ENCODE data around the gene LANCL2.

Gene LANCL2

DNA sequence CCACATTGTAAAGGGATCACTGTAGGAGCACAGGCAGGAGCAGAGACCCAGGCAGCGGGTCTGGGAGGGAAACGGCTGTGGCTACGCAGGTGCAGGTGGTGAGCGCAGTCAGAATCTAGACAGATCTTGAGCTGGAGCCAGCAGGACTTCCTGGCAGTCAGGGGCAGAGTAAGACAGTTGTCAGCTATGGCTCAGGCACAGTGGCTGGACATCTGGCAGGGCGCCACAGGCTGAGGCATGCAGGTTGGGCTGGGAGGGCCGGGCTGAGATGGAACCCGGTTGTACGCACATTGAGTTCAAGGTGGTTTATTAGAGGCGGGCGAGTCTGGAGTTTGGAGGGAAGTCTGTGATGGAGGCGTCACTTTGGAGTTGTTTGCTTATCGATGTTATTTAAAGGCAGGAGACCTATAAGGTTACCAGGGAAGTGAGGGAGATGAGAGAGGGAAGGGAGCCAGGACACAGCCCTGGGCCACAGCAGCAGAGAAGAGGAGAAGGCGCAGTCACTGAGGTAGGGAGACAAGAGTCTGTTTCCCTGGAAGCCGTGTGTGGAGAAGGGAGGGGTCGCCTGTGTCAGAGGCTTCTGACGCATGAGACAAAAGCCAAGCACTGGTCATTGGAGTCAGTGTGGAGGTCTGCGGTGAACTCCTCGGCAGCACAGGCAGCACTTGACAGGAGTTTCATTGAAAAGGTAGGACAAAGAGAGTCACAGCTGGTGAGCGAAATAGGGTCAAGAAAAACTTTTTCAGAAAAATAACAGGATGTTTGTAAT lies 73.8 kb downstream of the LANCL2 start:
- DNase-seq: no peak
- Mint-ChIP-seq H3K9me3 (no peaks in the 10 kb centered on the region), H3K27me3 (no peaks in the 10 kb centered on the region), H3K4me1 (ENCODE audit: low read depth in 2 of 2) (peaks cover 6 to 19% of the 10 kb centered on the region in 2 donors), H3K36me3 (ENCODE audit: insufficient read depth) (peaks cover 10% of the 10 kb centered on the region), H3K27ac (peak overlapping the region; percentile 23 to 50), H3K4me3 (no peak overlapping the region)
- ATAC-seq (replicated peaks): no peak

DNA sequence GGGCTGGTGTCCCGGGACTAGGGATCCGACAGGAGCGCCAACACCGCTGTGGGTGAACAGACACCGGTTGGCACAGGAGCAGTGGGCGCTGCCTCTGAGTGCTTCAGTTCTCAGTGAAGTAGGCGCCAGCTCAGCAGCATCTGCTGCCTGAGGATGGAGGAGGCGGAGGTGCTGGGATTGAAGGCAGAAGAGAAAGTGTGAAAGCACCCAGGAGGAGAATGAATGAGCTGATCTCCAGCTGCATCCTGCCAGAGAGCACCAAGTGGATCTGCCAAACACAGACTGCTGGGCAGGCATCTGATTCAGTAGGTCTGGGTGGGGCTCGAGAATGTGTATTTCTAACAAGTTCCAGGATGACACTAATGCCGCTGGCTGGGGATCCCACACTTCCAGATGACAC lies 74.5 kb downstream of the LANCL2 start:
- DNase-seq: no peak
- Mint-ChIP-seq H3K9me3 (no peaks in the 10 kb centered on the region), H3K27ac (peak overlapping the region in 1 of 2 donors; percentile 18), H3K36me3 (ENCODE audit: insufficient read depth) (peaks cover 10% of the 10 kb centered on the region), H3K27me3 (no peaks in the 10 kb centered on the region), H3K4me1 (ENCODE audit: low read depth in 2 of 2) (peaks cover 6 to 19% of the 10 kb centered on the region in 2 donors), H3K4me3 (no peak overlapping the region)
- no peak for ATAC-seq (replicated peaks)

DNA sequence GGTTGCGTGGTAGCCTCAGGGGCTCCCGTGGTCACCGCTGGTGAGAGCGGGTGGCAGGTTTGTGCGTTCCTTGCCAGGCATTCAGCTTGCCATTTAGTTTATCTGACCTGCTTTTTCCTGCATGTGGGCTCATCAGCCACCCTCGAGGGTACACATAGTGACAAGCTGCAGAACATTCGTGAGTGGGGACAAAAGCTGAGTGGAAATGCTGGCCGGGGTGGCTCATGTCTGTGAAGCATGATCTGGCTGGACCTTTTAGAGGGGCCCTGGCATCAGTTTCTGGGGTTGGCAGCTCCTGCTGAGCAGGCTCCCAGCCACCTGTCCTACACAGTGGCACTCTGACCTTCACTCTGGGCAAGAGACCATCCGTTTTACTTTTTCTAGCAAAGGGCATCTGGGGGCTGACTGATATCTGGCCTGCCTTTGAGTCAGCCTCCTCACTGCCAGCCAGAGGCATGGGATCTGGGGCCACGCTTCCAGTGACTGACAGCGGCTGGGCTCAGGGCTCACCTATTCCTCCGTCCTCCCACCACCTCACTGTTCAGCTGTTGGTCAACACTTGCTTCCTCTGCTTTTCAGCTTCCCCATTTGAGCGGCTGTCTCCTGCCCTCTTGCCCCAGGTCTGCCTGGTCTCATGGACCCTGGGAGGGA lies 75.0 kb downstream of the LANCL2 start:
- Mint-ChIP-seq H3K4me3 (no peak overlapping the region), H3K27me3 (no peaks in the 10 kb centered on the region), H3K4me1 (ENCODE audit: low read depth in 2 of 2) (peaks cover 10 to 15% of the 10 kb centered on the region in 2 donors), H3K36me3 (ENCODE audit: insufficient read depth) (peaks cover 7% of the 10 kb centered on the region), H3K27ac (peak overlapping the region in 1 of 2 donors; percentile 18), H3K9me3 (no peaks in the 10 kb centered on the region)
- no peak for DNase-seq
- no peak for ATAC-seq (replicated peaks)

DNA sequence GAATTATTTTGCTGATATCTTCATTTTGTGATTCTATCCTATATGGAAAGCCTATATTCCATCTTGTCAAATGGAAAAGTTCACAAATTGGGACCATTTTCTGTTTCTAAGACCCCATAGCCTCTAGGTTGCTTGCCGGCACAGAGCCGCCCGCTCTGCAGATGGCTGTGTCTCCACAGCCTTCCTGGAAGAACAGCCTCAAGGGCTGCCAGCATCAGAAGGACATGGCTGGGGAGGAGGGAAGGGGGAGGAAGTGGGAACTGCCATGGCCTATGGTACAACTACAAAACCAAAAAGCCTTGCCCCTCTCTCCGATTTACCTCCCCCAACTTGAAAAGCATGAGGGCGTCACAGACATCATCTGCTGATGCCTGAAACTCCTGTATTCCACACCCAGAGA lies 75.9 kb downstream of the LANCL2 start:
- ATAC-seq (replicated peaks): no peak
- H3K9me3 Mint-ChIP-seq: no peaks in the 10 kb centered on the region
- no peak overlapping the region for H3K4me3 Mint-ChIP-seq
- peaks cover 2% of the 10 kb centered on the region for H3K36me3 Mint-ChIP-seq (ENCODE audit: insufficient read depth)
- H3K27me3 Mint-ChIP-seq: no peaks in the 10 kb centered on the region
- H3K27ac Mint-ChIP-seq: peak overlapping the region in 1 of 2 donors; percentile 18
- DNase-seq: no peak
- H3K4me1 Mint-ChIP-seq (ENCODE audit: low read depth in 2 of 2): peaks cover 13 to 14% of the 10 kb centered on the region in 2 donors

DNA sequence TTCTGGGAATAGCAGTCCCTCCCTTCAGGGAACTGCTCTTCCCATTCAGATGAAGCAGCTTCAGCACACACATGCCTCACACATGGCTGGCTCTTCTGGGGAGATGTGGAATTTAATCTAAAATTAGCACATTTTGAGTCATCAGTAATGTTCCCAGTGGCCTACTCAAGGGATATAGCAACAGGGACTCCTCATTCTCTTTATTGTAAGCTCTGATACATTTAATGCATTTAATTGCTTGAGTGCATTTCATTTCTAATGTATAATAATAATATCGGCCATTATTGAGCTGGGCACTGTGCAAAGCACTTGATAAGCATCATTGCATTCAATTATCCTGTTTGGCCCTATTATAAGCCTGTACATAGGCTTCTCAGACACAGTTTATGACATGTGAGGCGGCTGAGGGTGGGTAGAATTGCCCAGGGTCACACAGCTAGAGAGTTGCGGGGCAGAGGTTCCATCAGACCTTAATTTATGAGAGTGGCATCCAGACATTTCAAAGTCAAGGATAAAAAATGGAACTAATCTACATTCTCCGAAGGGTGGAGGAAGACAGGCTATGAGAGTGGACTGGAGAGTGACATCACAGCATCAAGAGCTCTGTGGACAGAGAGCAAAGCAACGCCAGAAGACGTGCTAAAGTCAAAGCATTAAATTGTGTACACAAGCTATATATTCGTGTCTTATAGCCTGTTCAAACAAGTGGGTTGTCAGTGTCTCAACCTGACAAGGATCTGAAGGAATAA lies 76.8 kb downstream of the LANCL2 start:
- DNase-seq (no peak), ATAC-seq (replicated peaks) (no peak)
- H3K27ac Mint-ChIP-seq: no peak overlapping the region
- no peaks in the 10 kb centered on the region for H3K9me3 Mint-ChIP-seq
- H3K4me1 Mint-ChIP-seq (ENCODE audit: low read depth in 2 of 2): peaks cover 14% of the 10 kb centered on the region in 2 donors
- no peaks in the 10 kb centered on the region for H3K36me3 Mint-ChIP-seq (ENCODE audit: insufficient read depth)
- no peak overlapping the region for H3K4me3 Mint-ChIP-seq
- no peaks in the 10 kb centered on the region for H3K27me3 Mint-ChIP-seq

DNA sequence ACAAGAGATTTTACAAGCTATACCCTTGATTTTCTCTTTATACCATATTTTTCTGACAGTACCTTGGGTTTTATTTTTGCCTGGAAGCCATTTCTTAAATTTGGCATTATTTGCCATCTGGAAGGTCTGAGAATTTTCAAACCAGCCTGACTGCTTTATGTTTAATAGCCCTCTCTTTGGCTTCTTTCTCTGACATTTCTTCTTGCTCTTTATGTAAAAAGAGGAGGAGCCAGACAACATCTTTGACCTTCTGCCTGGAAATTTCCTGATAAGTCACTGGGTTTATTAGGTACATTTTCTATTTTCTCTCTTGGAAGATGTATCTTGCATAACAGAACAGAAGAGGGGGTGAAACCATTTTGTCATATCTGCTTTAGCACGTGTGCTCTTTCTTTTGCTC lies 79.6 kb downstream of the LANCL2 start:
- no peak for ATAC-seq (replicated peaks)
- Mint-ChIP-seq H3K27me3 (no peaks in the 10 kb centered on the region), H3K4me3 (no peak overlapping the region), H3K36me3 (ENCODE audit: insufficient read depth) (no peaks in the 10 kb centered on the region), H3K4me1 (ENCODE audit: low read depth in 2 of 2) (peaks cover 3 to 8% of the 10 kb centered on the region in 2 donors), H3K9me3 (no peaks in the 10 kb centered on the region), H3K27ac (no peak overlapping the region)
- no peak for DNase-seq

DNA sequence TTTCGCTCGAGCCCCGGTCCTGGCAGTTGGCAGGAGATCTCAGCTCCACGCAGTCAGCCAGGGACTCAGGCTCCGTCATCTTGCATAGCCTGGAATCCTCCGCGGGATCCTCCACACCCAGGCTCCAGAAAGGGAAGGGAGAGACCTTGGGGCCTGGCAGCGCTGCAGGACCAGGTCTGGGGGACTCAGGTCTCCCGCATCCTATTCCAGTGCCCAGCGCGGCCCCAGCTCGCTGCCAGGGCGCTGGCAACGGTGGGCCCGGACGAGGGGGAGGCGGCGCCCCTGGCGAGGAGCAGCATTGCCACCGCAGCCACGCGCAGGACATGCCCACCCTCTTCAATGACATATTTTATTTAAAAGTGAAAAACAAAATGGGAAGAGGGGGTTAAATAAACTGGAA lies 83.4 kb downstream of the LANCL2 start:
- Mint-ChIP-seq H3K36me3 (ENCODE audit: insufficient read depth) (no peaks in the 10 kb centered on the region), H3K4me3 (no peak overlapping the region), H3K27ac (no peak overlapping the region), H3K4me1 (ENCODE audit: low read depth in 2 of 2) (peaks cover 5 to 15% of the 10 kb centered on the region in 2 donors), H3K9me3 (no peaks in the 10 kb centered on the region), H3K27me3 (no peaks in the 10 kb centered on the region)
- DNase-seq: no peak
- no peak for ATAC-seq (replicated peaks)

DNA sequence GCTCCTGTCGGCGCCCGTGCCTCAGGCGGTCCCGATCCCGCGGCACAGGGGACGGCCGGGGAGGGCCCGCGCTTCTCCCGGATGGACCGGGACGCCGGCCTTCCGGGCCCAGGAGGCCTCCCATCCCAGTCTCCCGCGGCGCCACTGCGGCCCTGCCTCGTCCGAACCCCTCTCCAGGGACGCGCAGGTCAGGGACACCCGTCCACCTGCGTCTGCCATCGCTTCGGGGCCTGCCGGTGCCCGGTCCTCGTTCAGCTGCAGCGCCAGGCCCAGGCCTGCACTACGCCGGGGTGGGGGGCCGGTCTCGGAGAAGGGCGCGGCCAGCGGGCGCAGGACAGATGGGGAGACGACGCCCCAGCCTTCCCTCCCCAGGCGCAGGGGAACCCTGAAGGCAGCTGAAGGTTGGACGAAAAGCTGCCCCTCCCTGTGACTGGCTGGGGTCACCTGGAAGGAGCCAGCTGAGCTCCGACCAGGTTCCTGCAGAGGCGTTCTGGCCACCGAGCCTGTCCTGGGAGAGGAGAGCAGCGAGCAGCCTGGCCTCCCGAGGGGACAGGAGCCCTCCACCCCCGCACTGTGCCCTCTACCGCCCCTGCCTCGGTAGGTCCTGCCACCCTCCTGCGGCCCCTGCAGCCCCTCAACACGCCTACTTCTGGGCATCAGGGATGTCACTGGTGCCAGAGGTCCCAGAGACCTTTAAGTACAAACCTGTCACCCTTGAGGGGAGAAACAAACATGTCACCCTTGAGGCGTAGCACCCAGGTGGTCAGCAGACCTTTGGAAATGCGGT lies 84.3 kb downstream of the LANCL2 start:
- Mint-ChIP-seq H3K27me3 (no peaks in the 10 kb centered on the region), H3K27ac (no peak overlapping the region), H3K4me1 (ENCODE audit: low read depth in 2 of 2) (peaks cover 6 to 16% of the 10 kb centered on the region in 2 donors), H3K4me3 (no peak overlapping the region), H3K36me3 (ENCODE audit: insufficient read depth) (no peaks in the 10 kb centered on the region), H3K9me3 (no peaks in the 10 kb centered on the region)
- DNase-seq (no peak), ATAC-seq (replicated peaks) (no peak)

DNA sequence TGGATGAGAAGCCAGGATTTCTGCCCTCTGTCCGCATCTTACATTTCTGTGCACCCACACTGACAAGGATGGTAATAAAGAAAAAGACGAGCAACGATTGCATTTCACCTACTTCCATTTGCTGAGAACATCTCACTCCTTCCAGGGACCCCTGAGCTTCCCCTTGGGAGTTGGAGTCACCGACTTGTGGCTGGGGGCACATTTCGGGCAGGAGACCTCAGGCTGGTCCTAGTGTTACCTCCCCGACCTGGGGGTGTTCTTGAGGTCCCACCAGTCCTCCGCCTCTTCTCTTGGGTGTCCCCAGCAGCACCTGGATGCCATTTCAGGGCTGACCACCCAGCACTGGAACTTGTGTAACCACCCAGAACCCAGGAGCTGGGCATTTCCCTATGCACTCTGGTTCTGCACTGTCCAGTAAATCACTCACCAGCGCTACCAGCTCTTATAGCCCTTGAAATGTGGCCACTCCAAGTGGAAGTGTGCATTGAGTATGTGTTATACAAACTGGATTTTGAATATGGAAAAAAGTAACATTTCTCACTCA lies 84.9 kb downstream of the LANCL2 start:
- no peak for ATAC-seq (replicated peaks)
- DNase-seq: no peak
- Mint-ChIP-seq H3K27ac (no peak overlapping the region), H3K27me3 (no peaks in the 10 kb centered on the region), H3K9me3 (no peaks in the 10 kb centered on the region), H3K4me1 (ENCODE audit: low read depth in 2 of 2) (peaks cover 13 to 18% of the 10 kb centered on the region in 2 donors), H3K4me3 (no peak overlapping the region), H3K36me3 (ENCODE audit: insufficient read depth) (no peaks in the 10 kb centered on the region)

DNA sequence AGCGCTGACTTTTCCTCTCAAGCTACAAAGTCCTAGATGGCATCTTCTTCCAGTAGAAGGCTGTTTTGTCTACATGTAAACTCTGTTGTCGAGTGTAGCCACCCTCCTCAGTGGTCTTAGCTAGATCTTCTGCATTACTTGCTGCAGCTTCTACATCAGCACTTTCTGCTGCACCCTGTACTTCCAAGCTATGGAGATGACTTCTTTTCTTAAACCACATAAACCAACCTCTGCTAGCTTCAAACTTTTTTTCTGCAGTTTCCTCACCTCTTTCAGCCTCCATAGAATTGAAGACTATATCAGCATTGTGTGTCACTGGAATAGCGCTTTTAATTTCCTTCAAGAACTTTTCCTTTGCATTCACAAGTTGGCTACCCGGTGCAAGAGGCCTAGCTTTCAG lies 87.8 kb downstream of the LANCL2 start:
- H3K36me3 Mint-ChIP-seq (ENCODE audit: insufficient read depth): no peaks in the 10 kb centered on the region
- ATAC-seq (replicated peaks): no peak
- peaks cover 4 to 7% of the 10 kb centered on the region in 2 donors for H3K9me3 Mint-ChIP-seq
- peak overlapping the region; percentile 28 to 81 for H3K27ac Mint-ChIP-seq
- H3K4me1 Mint-ChIP-seq (ENCODE audit: low read depth in 2 of 2): peaks cover 10 to 31% of the 10 kb centered on the region in 2 donors
- no peaks in the 10 kb centered on the region for H3K27me3 Mint-ChIP-seq
- DNase-seq: no peak
- no peak overlapping the region for H3K4me3 Mint-ChIP-seq

DNA sequence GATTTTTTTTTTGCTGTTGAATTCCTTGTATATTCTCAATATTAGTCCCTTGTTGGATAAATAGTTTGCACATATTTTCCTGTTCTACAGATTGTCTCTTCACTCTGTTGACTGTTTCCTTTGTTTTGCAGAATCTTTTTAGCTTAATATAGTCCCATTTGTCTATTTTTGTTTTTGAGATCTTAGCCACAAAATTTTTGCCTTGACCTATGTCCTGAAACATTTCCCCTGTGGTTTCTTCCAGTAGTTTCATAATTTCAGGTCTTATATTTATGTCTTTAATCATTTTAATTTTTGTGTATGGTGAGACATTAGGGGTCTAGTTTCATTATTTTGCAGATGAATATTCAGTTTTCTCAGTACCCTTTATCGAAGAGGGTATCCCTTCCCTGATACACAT lies 92.7 kb downstream of the LANCL2 start:
- H3K36me3 Mint-ChIP-seq (ENCODE audit: insufficient read depth): no peaks in the 10 kb centered on the region
- no peaks in the 10 kb centered on the region for H3K27me3 Mint-ChIP-seq
- H3K9me3 Mint-ChIP-seq: peaks cover 5 to 18% of the 10 kb centered on the region in 2 donors
- DNase-seq (no peak), ATAC-seq (replicated peaks) (no peak)
- peaks cover 17 to 31% of the 10 kb centered on the region in 2 donors for H3K4me1 Mint-ChIP-seq (ENCODE audit: low read depth in 2 of 2)
- H3K27ac Mint-ChIP-seq: no peak overlapping the region
- H3K4me3 Mint-ChIP-seq: no peak overlapping the region

DNA sequence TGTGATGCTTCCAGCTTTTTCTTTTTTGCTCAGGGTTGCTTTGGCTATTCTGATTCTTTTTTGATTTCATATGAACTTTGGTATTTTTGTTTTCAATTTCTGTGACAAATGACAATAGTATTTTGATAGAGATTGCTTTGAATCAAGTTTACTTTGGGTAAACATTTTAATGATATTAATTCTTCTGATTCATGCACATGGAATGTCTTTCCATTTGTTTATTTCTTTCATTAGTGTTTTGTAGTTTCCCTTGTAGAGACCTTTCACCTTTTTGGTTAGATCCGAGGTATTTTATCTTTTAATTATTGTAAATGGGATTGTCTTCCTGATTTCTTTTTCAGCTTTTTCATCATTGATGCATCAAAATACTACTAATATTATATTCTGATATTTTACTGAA lies 93.2 kb downstream of the LANCL2 start:
- peaks cover 3% of the 10 kb centered on the region for H3K36me3 Mint-ChIP-seq (ENCODE audit: insufficient read depth)
- H3K9me3 Mint-ChIP-seq: peaks cover 5 to 18% of the 10 kb centered on the region in 2 donors
- peaks cover 18 to 28% of the 10 kb centered on the region in 2 donors for H3K4me1 Mint-ChIP-seq (ENCODE audit: low read depth in 2 of 2)

More for the DNA sequence above, 93.2 kb downstream of the LANCL2 start:
- Mint-ChIP-seq H3K27me3 (no peaks in the 10 kb centered on the region), H3K4me3 (no peak overlapping the region), H3K27ac (no peak overlapping the region)
- DNase-seq (no peak), ATAC-seq (replicated peaks) (no peak)
